AG04449 (cell line): ENCODE data around the gene SOX10.

Source experiments
- CTCF ChIA-PET: fragments of 350-600 bp; formaldehyde crosslinking; extraction: SDS; loops from one replicate; lab custom pipeline; 2021; ENCODE audit warnings: antibody characterized with exemption; lab: Yijun Ruan, JAX
- POLR2A ChIA-PET: fragments of 400-600, 350-600 bp; formaldehyde crosslinking; extraction: SDS; loops from one replicate; lab custom pipeline; 2020; ENCODE audit warnings: antibody characterized with exemption, inconsistent platforms; lab: Yijun Ruan, JAX
- DNase-seq: peaks from one replicate; pipeline ENCODE4 v3.0.0-alpha.2; 2010; ENCODE audit warnings: low read depth, low spot score
- H3K4me3 ChIP-seq: 2 replicates; pipeline ENCODE4 v1.5.1; 2011; ENCODE audit warnings: low read depth, mild to moderate bottlenecking, control low read depth, low read length
- CTCF ChIP-seq: IDR thresholded peaks from one replicate; pipeline ENCODE4 v1.5.1; 2011; ENCODE audit warnings: mild to moderate bottlenecking, moderate library complexity, low read length, control low read depth, inconsistent platforms; ENCODE audit not compliant: insufficient read depth; ENCODE audit errors: missing control alignments

Gene SOX10

GRCh38 chr22:37995460-37995859, 11.1 kb upstream of the SOX10 start:
- CTCF ChIA-PET = no interaction called here
- no peak for TF ChIP-seq CTCF
- POLR2A ChIA-PET = interaction anchor here (1.1 kb wide), 1 partner anchor 185 kb away, joined by 3 read pairs; no protein-coding TSS in a partner anchor
- no peak overlapping the region for H3K4me3 ChIP-seq
- DNase-seq = no peak

GRCh38 chr22:37994982-37995381, 10.6 kb upstream of the SOX10 start:
- ChIA-PET CTCF (no interaction called here), POLR2A (interaction anchor here (1.1 kb wide), 1 partner anchor 185 kb away, joined by 3 read pairs; no protein-coding TSS in a partner anchor)
- no peak overlapping the region for H3K4me3 ChIP-seq
- TF ChIP-seq CTCF = no peak
- DNase-seq = no peak

GRCh38 chr22:37994049-37994448, 9.7 kb upstream of the SOX10 start:
- no peak for TF ChIP-seq CTCF
- DNase-seq = no peak
- no peak overlapping the region for H3K4me3 ChIP-seq
- CTCF ChIA-PET = interaction anchor here (2.0 to 2.1 kb wide), 2 partner anchors 58 to 177 kb away, joined by 7 to 10 read pairs; no protein-coding TSS in a partner anchor
- POLR2A ChIA-PET = no interaction called here

- ChIA-PET POLR2A (no interaction called here), CTCF (interaction anchor here (0.8 kb wide), 1 partner anchor 26 kb away, joined by 3 read pairs; no protein-coding TSS in a partner anchor)
- no peak for DNase-seq
- no peak for TF ChIP-seq CTCF
- no peak overlapping the region for H3K4me3 ChIP-seq
Observed at GRCh38 chr22:37991731-37992442, 7.5 kb upstream of the SOX10 start.

- H3K4me3 ChIP-seq = no peak overlapping the region
- no peak for TF ChIP-seq CTCF
- ChIA-PET CTCF (interaction anchor here (1.5 kb wide), 1 partner anchor 25 kb away, joined by 6 read pairs; no protein-coding TSS in a partner anchor), POLR2A (no interaction called here)
- DNase-seq = no peak
Observed at GRCh38 chr22:37990862-37991261, 6.5 kb upstream of the SOX10 start.

GRCh38 chr22:37990301-37990700, 5.9 kb upstream of the SOX10 start:
- CTCF ChIA-PET = interaction anchor here (1.5 kb wide), 2 partner anchors 14 to 25 kb away, joined by 3 to 6 read pairs; no protein-coding TSS in a partner anchor
- no peak for TF ChIP-seq CTCF

More at GRCh38 chr22:37990301-37990700, 5.9 kb upstream of the SOX10 start:
- H3K4me3 ChIP-seq = no peak overlapping the region
- no peak for DNase-seq
- POLR2A ChIA-PET = interaction anchor here (0.6 kb wide), 1 partner anchor 441 kb away, joined by 4 read pairs; no protein-coding TSS in a partner anchor
